Neural progenitor cell (in vitro differentiated cells): ENCODE measurements around the gene HERC6.

ENCODE experiments used
- CTCF ChIP-seq: fragments of 200-600 bp; sonication (generic); IDR thresholded peaks from 2 replicates; pipeline ENCODE4 v1.5.1; 2017; ENCODE audit warnings: antibody characterized with exemption, mild to moderate bottlenecking
- EZH2 ChIP-seq: fragments of 200-600 bp; sonication (generic); IDR thresholded peaks from 2 replicates; pipeline ENCODE4 v1.6.1; 2017; ENCODE audit warnings: antibody characterized with exemption, mild to moderate bottlenecking, moderate library complexity
- EZH2phosphoT487 ChIP-seq: fragments of 200-600 bp; sonication (generic); IDR thresholded peaks from 2 replicates; pipeline ENCODE4 v1.6.1; 2017; ENCODE audit warnings: antibody characterized with exemption

- TF ChIP-seq EZH2 (no peak), CTCF (no peak), EZH2phosphoT487 (no peak)
Measured at GRCh38 chr4:88477229-88477860, 98.7 kb downstream of the HERC6 start.
